Endothelial cell of umbilical vein (primary cell): ENCODE data around the gene SERPINB11. TPM values are rescaled to one million over a fixed set of nuclear protein-coding genes. Genes with fewer than 3 reads are reported as not detected.

Source experiments
- BruUV-seq: library from RNA; stranded (reverse); fragments of 400-500 nt; replicated peaks from 2 replicates; lab custom pipeline; 2021; lab: Mats Ljungman, UMichigan
- CTCF ChIA-PET: fragments of 300-600, 350-600 bp; sonication (Branson Sonifier 250); formaldehyde crosslinking; loops from one replicate; lab custom pipeline; 2021; ENCODE audit warnings: antibody characterized with exemption, inconsistent platforms; lab: Charles Lee
- POLR2A ChIA-PET: fragments of 300-600, 350-600 bp; sonication (Branson Sonifier 250); formaldehyde crosslinking; loops from one replicate; lab custom pipeline; 2021; ENCODE audit warnings: antibody characterized with exemption, inconsistent platforms; lab: Charles Lee
- DNase-seq: peaks from one replicate; pipeline ENCODE4 v3.0.0-alpha.2; 2011; ENCODE audit warnings: low read depth, low spot score
- FAIRE-seq: peaks from 2 replicates; lab custom pipeline; 2011; peaks lifted over from hg19 to GRCh38; lab: Jason Lieb, UNC
- H2AFZ ChIP-seq: 2 replicates; pipeline ENCODE4 v1.6.0; 2012; ENCODE audit warnings: low read depth, low read length, control low read depth, inconsistent platforms
- H3K27ac ChIP-seq: 2 replicates; pipeline ENCODE4 v1.5.1; 2011; ENCODE audit warnings: low read depth, mild to moderate bottlenecking, control low read depth, low read length, moderate library complexity; ENCODE audit not compliant: insufficient read depth
- H3K27me3 ChIP-seq, 2 experiments: 2 replicates each; pipeline versions ENCODE4 v1.6.0 to v1.6.1; 2011; ENCODE audit warnings: low read length in 2 of 2, mixed read lengths in 1 of 2; ENCODE audit not compliant: control insufficient read depth in 2 of 2, insufficient read depth in 2 of 2
- H3K36me3 ChIP-seq, 2 experiments: 2 replicates in 1 of 2; 3 replicates in 1 of 2; pipeline ENCODE4 v1.5.1; 2011; ENCODE audit warnings: low read length in 2 of 2, mild to moderate bottlenecking in 1 of 2, moderate library complexity in 1 of 2; ENCODE audit not compliant: control insufficient read depth in 2 of 2, insufficient read depth in 2 of 2; ENCODE audit errors: extremely low read depth in 1 of 2
- H3K4me1 ChIP-seq: 3 replicates; pipeline ENCODE4 v1.5.1; 2011; ENCODE audit warnings: mild to moderate bottlenecking, low read length; ENCODE audit not compliant: control insufficient read depth, insufficient read depth; ENCODE audit errors: extremely low read depth
- H3K4me2 ChIP-seq: 2 replicates; pipeline ENCODE4 v1.6.1; 2011; ENCODE audit warnings: low read length, control low read depth, mixed read lengths; ENCODE audit not compliant: insufficient read depth
- H3K4me3 ChIP-seq, 3 experiments: fragments of 200-600 bp in 1 of 3; sonication (generic), shearing (Covaris generic) in 1 of 3; replicated peaks in 1 of 3; 2 replicates each; pipeline ENCODE4 v1.5.1; 2011 to 2016; ENCODE audit warnings: control low read depth in 3 of 3, low read length in 3 of 3, mild to moderate bottlenecking in 2 of 3, inconsistent platforms in 1 of 3, low read depth in 1 of 3, moderate library complexity in 1 of 3; ENCODE audit not compliant: insufficient read depth in 1 of 3
- H3K79me2 ChIP-seq: 2 replicates; pipeline ENCODE4 v1.6.0; 2012; ENCODE audit warnings: low read length, inconsistent platforms; ENCODE audit not compliant: control insufficient read depth, insufficient read depth
- H3K9ac ChIP-seq: replicated peaks from 2 replicates; pipeline ENCODE3; 2011; ENCODE audit warnings: low read length, control low read depth; ENCODE audit not compliant: insufficient read depth; ENCODE audit errors: extremely low read depth
- H3K9me1 ChIP-seq: replicated peaks from 3 replicates; pipeline ENCODE4 v1.6.0; 2011; ENCODE audit warnings: mild to moderate bottlenecking, low read length; ENCODE audit not compliant: control insufficient read depth, insufficient read depth; ENCODE audit errors: extremely low read depth
- H3K9me3 ChIP-seq: replicated peaks from 2 replicates; pipeline ENCODE4 v1.5.1; 2012; ENCODE audit warnings: low read length, inconsistent platforms; ENCODE audit not compliant: control insufficient read depth, insufficient read depth
- H4K20me1 ChIP-seq: replicated peaks from 2 replicates; pipeline ENCODE3; 2011; ENCODE audit warnings: mild to moderate bottlenecking, low read length; ENCODE audit not compliant: control insufficient read depth, insufficient read depth; ENCODE audit errors: extremely low read depth
- CTCF ChIP-seq, 2 donors: IDR thresholded peaks; 1 replicate in 1 of 2; 2 replicates in 1 of 2; pipeline ENCODE4 v1.5.1; 2011; ENCODE audit warnings: low read length in 2 of 2, mild to moderate bottlenecking in 2 of 2, moderate library complexity in 2 of 2, control low read depth in 1 of 2, inconsistent platforms in 1 of 2, low read depth in 1 of 2; ENCODE audit not compliant: insufficient read depth in 1 of 2; ENCODE audit errors: extremely low read depth in 1 of 2
- EZH2 ChIP-seq: IDR thresholded peaks from 2 replicates; pipeline ENCODE4 v1.6.1; 2012; ENCODE audit warnings: borderline replicate concordance, low read depth, mild to moderate bottlenecking, moderate library complexity, low read length, inconsistent platforms; ENCODE audit not compliant: severe bottlenecking
- FOS ChIP-seq: IDR thresholded peaks from 2 replicates; pipeline ENCODE4 v1.6.1; 2011; ENCODE audit warnings: mild to moderate bottlenecking, low read length, moderate library complexity, borderline replicate concordance; ENCODE audit not compliant: insufficient read depth
- GATA2 ChIP-seq: IDR thresholded peaks from 2 replicates; pipeline ENCODE4 v1.7.0; 2011; ENCODE audit warnings: low read depth, mild to moderate bottlenecking, moderate library complexity, mixed read lengths, low read length; ENCODE audit not compliant: insufficient read length, insufficient read depth
- JUN ChIP-seq: IDR thresholded peaks from 2 replicates; pipeline ENCODE4 v1.6.1; 2011; ENCODE audit warnings: borderline replicate concordance, low read depth; ENCODE audit not compliant: insufficient read length, insufficient read depth
- MAX ChIP-seq: IDR thresholded peaks from 2 replicates; pipeline ENCODE4 v1.6.1; 2011; ENCODE audit not compliant: insufficient read depth, insufficient read length
- MYC ChIP-seq: IDR thresholded peaks from one replicate; pipeline ENCODE4 v1.6.1; 2011; ENCODE audit warnings: mild to moderate bottlenecking, low read depth, low read length
- POLR2A ChIP-seq: IDR thresholded peaks from 2 replicates; pipeline ENCODE4 v1.6.1; 2012; ENCODE audit warnings: low read depth, mild to moderate bottlenecking, control low read depth, low read length
- POLR2AphosphoS5 ChIP-seq: IDR thresholded peaks from 2 replicates; pipeline ENCODE4 v1.6.1; 2012; ENCODE audit warnings: low read depth, mild to moderate bottlenecking, control low read depth, low read length, moderate library complexity; ENCODE audit not compliant: insufficient read depth
- dilution Hi-C: fragments of 300-500 bp; cut with MboI; formaldehyde crosslinking; loops from one replicate; pipeline ENCODE4 v1.15.0; 2019; ENCODE audit warnings: low sequenced_read_pairs; ENCODE audit not compliant: extremely low pct_ligation_motif_present
- intact Hi-C: fragments of 100-400 bp; cut with micrococcal nuclease; formaldehyde crosslinking; loops from one replicate; pipeline ENCODE4 v1.10.0; 2022
- polyA plus RNA-seq, 4 experiments: library from polyadenylated mRNA; depleted of rRNA in 3 of 4; stranded (reverse) in 3 of 4; unstranded in 1 of 4; fragments of >200 nt; gene quantifications; 2 replicates each; pipeline versions ENCODE4 v1.2.1 to v1.2.3, GENCODE V29; 2011 to 2012; ENCODE audit warnings: missing spikeins in 1 of 4
- total RNA-seq: library from RNA; stranded (reverse); gene quantifications from 2 replicates; pipeline ENCODE4 v1.2.3, GENCODE V29; 2021

The SERPINB11 gene
- total and polyA plus RNA-seq, 2 donors (not counting 3 experiments of a cell fraction or from before 2014, with no cell fraction given): not detected

- H3K9ac ChIP-seq: no peak overlapping the region
- no peaks in the 10 kb centered on the region for H3K9me3 ChIP-seq
- no peak for DNase-seq
- no peak for FAIRE-seq
- H3K4me3 ChIP-seq: no peak overlapping the region
- no peak overlapping the region for H3K4me2 ChIP-seq
- no peak for TF ChIP-seq FOS
- no peaks in the 10 kb centered on the region for H3K4me1 ChIP-seq
- H3K36me3 ChIP-seq: no peaks in the 10 kb centered on the region
- no peaks in the 10 kb centered on the region for H3K9me1 ChIP-seq
- ChIA-PET POLR2A (no interaction called here), CTCF (no interaction called here)
- H3K27ac ChIP-seq: no peak overlapping the region
- no TSS peak for BruUV-seq
- dilution Hi-C loops (no loop called here), intact Hi-C loops (no loop called here)
- no peaks in the 10 kb centered on the region for H3K79me2 ChIP-seq
- no peak overlapping the region for H2AFZ ChIP-seq
- no peaks in the 10 kb centered on the region for H4K20me1 ChIP-seq
- H3K27me3 ChIP-seq: no peaks in the 10 kb centered on the region
Measured at GRCh38 chr18:63736876-63737275, 34.1 kb downstream of the SERPINB11 start.

GRCh38 chr18:63741769-63742168 lies 39.0 kb downstream of the SERPINB11 start:
- Histone ChIP-seq H3K27me3 (no peaks in the 10 kb centered on the region), H3K36me3 (no peaks in the 10 kb centered on the region), H3K4me1 (no peaks in the 10 kb centered on the region), H3K9ac (no peak overlapping the region), H3K4me3 (no peak overlapping the region), H2AFZ (no peak overlapping the region), H3K79me2 (no peaks in the 10 kb centered on the region), H3K27ac (no peak overlapping the region), H3K9me3 (no peaks in the 10 kb centered on the region), H3K9me1 (no peaks in the 10 kb centered on the region), H4K20me1 (no peaks in the 10 kb centered on the region), H3K4me2 (no peak overlapping the region)
- FAIRE-seq: no peak
- BruUV-seq: no TSS peak
- dilution Hi-C loops: no loop called here
- intact Hi-C loops: no loop called here
- DNase-seq: no peak
- TF ChIP-seq JUN: no peak
- no peak for TF ChIP-seq POLR2A
- no peak for TF ChIP-seq FOS
- TF ChIP-seq POLR2AphosphoS5: no peak
- TF ChIP-seq GATA2: no peak
- no peak for TF ChIP-seq MYC
- no peak for TF ChIP-seq MAX
- TF ChIP-seq EZH2: no peak
- TF ChIP-seq CTCF (IDR thresholded peaks at IDR 0.05; ENCODE audit: extremely low read depth in 1 of 2, insufficient read depth in 1 of 2, low read depth in 1 of 2, low read length in 2 of 2): no peak
- POLR2A ChIA-PET: no interaction called here
- CTCF ChIA-PET: interaction anchor here (0.7 to 3.4 kb wide), 8 partner anchors 9 to 230 kb away, joined by 3 to 43 read pairs (median 5); no protein-coding TSS in a partner anchor
